Lung (tissue), 12 donors: Measurements from ENCODE around the gene HPCAL4. TPM values are rescaled to one million over a fixed set of nuclear protein-coding genes. Genes with fewer than 3 reads are reported as not detected.
A peak's percentile ranks its signal among the peaks of the same experiment; 100 is the strongest.

Source experiments
- ATAC-seq: fragments of 200-7000 bp; cut with Tn5 transposase; one replicate; pipeline ENCODE4 v1.9.1; 2020; ENCODE audit warnings: moderate number of reproducible peaks; ENCODE audit not compliant: insufficient read depth, low FRiP score
- DNase-seq, 3 donors: peaks; one replicate each; pipeline ENCODE4 v3.0.0-alpha.2; 2013 to 2017
- H3K27ac ChIP-seq, 2 donors: one replicate each; pipeline ENCODE4 v1.5.1; 2013; ENCODE audit warnings: mild to moderate bottlenecking in 2 of 2, moderate library complexity in 2 of 2, control low read depth in 1 of 2, inconsistent platforms in 1 of 2, low read depth in 1 of 2, low read length in 1 of 2
- H3K27me3 ChIP-seq, 3 donors: one replicate each; pipeline ENCODE4 v1.5.1; 2013; ENCODE audit warnings: low read length in 2 of 3; ENCODE audit not compliant: control insufficient read depth in 3 of 3, insufficient read depth in 3 of 3
- H3K36me3 ChIP-seq, 4 donors: one replicate each; pipeline ENCODE4 v1.5.1; 2013; ENCODE audit warnings: low read length in 4 of 4, mild to moderate bottlenecking in 1 of 4, moderate library complexity in 1 of 4; ENCODE audit not compliant: control insufficient read depth in 4 of 4, insufficient read depth in 4 of 4
- H3K4me1 ChIP-seq, 5 donors: one replicate each; pipeline ENCODE4 v1.5.1; 2013; ENCODE audit warnings: low read length in 5 of 5, mild to moderate bottlenecking in 2 of 5, moderate library complexity in 1 of 5; ENCODE audit not compliant: control insufficient read depth in 5 of 5, insufficient read depth in 5 of 5
- H3K4me3 ChIP-seq: one replicate; pipeline ENCODE4 v1.5.1; 2013; ENCODE audit warnings: mild to moderate bottlenecking, control low read depth, moderate library complexity
- H3K9ac ChIP-seq, 2 donors: one replicate each; pipeline ENCODE4 v1.5.1; 2013; ENCODE audit warnings: low read length in 2 of 2, control low read depth in 1 of 2; ENCODE audit not compliant: insufficient read depth in 1 of 2
- H3K9me3 ChIP-seq, 4 donors: one replicate each; pipeline ENCODE4 v1.5.1; 2013; ENCODE audit warnings: low read length in 3 of 4, mild to moderate bottlenecking in 1 of 4, moderate library complexity in 1 of 4; ENCODE audit not compliant: control insufficient read depth in 4 of 4, insufficient read depth in 3 of 4
- WGBS, 2 donors: extraction: QIAGEN DNeasy Blood & Tissue Kit; methylation state at CpG; one replicate each; pipeline ENCODE4 v1.1.7; 2013; 5-methylcytosine and 5-hydroxymethylcytosine counted together
- polyA plus RNA-seq, 2 donors: library from polyadenylated mRNA; stranded (reverse); fragments of 200-250 nt; gene quantifications; one replicate each; pipeline ENCODE4 v1.2.1, GENCODE V29; 2013
- total RNA-seq, 2 donors: library from RNA; depleted of rRNA in 1 of 2; stranded (reverse); fragments of >200 nt in 1 of 2; gene quantifications; one replicate each; pipeline ENCODE4 v1.2.1, GENCODE V29; 2014 to 2021
- TF ChIP-seq, protein P1 (sequence below): IDR thresholded peaks from 2 replicates; pipeline ENCODE4 v1.5.1; 2012; ENCODE audit warnings: mild to moderate bottlenecking; ENCODE audit errors: control extremely low read depth, extremely low read depth
- donor health status: control.
- donor health status: control.
- donor health status: Bipolar disorder and iron deficiency.
- donor health status: healthy.
- donor health status: DM: yes; HTN: yes; CAD: no.

HPCAL4 gene
- total and polyA plus RNA-seq, 4 donors: 0.08 to 0.43 (median 0.17) TPM

DNA sequence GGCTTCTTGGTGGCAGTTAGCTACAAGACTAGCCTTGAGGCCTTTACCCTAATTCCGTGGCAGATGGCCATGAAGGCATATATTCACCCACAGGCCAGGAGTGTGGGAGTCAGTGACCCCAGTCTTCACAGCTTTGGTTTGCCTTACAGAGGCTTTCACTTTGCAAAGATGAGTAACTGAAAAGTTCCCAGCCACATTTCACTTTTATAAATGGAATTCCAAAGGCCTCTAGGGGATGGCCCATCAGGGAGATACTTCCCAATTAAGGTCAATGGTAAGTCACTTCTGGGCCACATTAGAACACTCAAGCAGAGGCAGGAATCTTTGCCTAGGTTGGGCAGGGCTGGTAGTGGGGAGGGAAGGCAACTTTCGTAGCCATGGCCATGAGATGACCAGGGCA is 38.7 kb downstream of the HPCAL4 start:
- DNase-seq (no peak), ATAC-seq (no peak)
- peak overlapping the region in 1 of 2 donors; percentile 24 for H3K27ac ChIP-seq
- peaks cover 0 to 3% (median 2%) of the 10 kb centered on the region in 5 donors for H3K4me1 ChIP-seq
- TF ChIP-seq, protein P1, sequence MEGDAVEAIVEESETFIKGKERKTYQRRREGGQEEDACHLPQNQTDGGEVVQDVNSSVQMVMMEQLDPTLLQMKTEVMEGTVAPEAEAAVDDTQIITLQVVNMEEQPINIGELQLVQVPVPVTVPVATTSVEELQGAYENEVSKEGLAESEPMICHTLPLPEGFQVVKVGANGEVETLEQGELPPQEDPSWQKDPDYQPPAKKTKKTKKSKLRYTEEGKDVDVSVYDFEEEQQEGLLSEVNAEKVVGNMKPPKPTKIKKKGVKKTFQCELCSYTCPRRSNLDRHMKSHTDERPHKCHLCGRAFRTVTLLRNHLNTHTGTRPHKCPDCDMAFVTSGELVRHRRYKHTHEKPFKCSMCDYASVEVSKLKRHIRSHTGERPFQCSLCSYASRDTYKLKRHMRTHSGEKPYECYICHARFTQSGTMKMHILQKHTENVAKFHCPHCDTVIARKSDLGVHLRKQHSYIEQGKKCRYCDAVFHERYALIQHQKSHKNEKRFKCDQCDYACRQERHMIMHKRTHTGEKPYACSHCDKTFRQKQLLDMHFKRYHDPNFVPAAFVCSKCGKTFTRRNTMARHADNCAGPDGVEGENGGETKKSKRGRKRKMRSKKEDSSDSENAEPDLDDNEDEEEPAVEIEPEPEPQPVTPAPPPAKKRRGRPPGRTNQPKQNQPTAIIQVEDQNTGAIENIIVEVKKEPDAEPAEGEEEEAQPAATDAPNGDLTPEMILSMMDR: no peak
- H3K9ac ChIP-seq: no peak overlapping the region
- no peaks in the 10 kb centered on the region for H3K27me3 ChIP-seq
- no peaks in the 10 kb centered on the region for H3K9me3 ChIP-seq
- no peaks in the 10 kb centered on the region for H3K36me3 ChIP-seq
- no peak overlapping the region for H3K4me3 ChIP-seq
- 91 to 94% methylated on average over 2 of the region's 2 CpGs for WGBS, 2 donors

DNA sequence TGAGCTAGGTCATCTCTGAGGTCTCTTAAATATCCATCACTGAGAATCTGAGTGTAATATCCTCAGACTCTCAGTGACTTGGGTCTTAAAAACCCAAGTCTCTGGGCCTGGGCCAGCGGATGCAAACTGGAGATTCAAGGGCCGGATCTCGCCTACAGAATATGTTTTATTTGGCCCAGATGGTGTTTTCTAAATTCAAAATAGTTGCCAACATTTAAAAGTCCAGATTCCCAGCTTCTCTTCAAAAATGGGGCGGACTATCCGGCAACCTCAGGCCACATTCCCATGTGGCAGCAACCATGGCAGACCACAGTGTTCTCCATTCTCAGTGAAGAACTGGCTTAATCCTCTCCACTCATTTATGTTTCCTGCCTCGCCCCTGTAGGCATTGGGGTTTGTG is 39.1 kb downstream of the HPCAL4 start:
- H3K9me3 ChIP-seq: no peaks in the 10 kb centered on the region
- TF ChIP-seq, protein P1: no peak
- H3K27me3 ChIP-seq: no peaks in the 10 kb centered on the region
- H3K36me3 ChIP-seq: no peaks in the 10 kb centered on the region
- ATAC-seq (no peak), DNase-seq (no peak)
- H3K4me3 ChIP-seq: no peak overlapping the region
- H3K9ac ChIP-seq: no peak overlapping the region
- H3K27ac ChIP-seq: peak overlapping the region in 1 of 2 donors; percentile 24
- peaks cover 0 to 4% (median 2%) of the 10 kb centered on the region in 5 donors for H3K4me1 ChIP-seq
- WGBS, 2 donors: 90 to 91% methylated on average over 6 of the region's 6 CpGs

DNA sequence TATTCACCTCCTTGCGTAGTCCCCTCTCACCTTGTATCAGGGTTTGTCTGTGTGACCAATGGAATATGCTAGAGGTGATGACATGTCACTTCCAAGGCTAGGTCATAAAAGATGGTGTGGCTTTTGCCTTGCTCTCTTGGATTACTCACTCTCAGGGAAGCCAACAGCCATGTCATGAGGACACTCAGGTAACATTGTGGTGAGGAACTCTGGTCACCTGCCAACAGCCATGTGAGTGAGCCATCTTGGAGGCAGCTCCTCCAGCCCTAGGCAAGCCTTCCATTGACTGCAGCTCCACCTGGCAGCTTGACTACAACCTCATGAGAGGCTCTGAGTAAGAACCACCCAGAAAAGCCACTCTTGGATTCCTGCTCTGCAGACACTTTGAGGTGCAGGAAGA is 40.8 kb downstream of the HPCAL4 start:
- Histone ChIP-seq H3K9ac (no peak overlapping the region), H3K27me3 (no peaks in the 10 kb centered on the region), H3K36me3 (no peaks in the 10 kb centered on the region), H3K9me3 (no peaks in the 10 kb centered on the region), H3K4me3 (no peak overlapping the region), H3K4me1 (peaks cover 0 to 14% (median 4%) of the 10 kb centered on the region in 5 donors), H3K27ac (no peak overlapping the region)
- TF ChIP-seq, protein P1: no peak
- WGBS, 2 donors: 98 to 100% methylated on average over 1 of the region's 1 CpG
- no peak for ATAC-seq
- DNase-seq: no peak

DNA sequence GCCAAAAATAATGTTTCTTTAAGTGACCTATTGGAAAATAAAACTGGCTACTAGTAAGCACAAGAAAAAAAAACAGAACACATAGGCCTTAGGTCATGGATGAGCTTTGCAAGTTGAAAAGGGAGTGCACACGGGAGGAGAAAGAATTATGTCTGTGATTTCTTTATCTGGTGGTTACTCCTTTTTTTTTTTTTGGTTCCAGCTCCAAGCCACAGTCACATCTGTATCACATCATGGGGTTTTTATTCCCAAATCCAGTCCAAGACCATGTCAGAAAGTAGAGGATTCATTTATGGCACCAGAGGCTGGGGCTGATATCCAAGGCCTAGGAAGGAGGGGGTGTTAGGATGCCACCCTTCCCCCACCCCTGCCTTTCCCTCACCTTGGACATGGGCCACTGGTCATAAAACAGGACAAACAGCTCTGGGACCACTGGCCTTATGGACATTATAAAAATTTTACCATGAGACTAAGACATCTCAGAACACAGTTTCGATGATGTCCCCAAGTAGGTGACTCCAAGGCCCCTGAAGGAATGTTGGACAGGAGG is 41.5 kb downstream of the HPCAL4 start:
- no peaks in the 10 kb centered on the region for H3K36me3 ChIP-seq
- no peak overlapping the region for H3K9ac ChIP-seq
- 85 to 97% methylated on average over 2 of the region's 2 CpGs for WGBS, 2 donors
- H3K27ac ChIP-seq: no peak overlapping the region
- H3K9me3 ChIP-seq: no peaks in the 10 kb centered on the region
- no peak overlapping the region for H3K4me3 ChIP-seq
- no peak for DNase-seq
- ATAC-seq: no peak
- H3K4me1 ChIP-seq: peaks cover 0 to 13% (median 6%) of the 10 kb centered on the region in 5 donors
- no peaks in the 10 kb centered on the region for H3K27me3 ChIP-seq
- TF ChIP-seq, protein P1: no peak
